Common myeloid progenitor, CD34-positive (primary cell): Measurements from ENCODE around the gene AGT.
"Not testable (repeated sequence)": the region's sequence is repeated elsewhere in the genome, so short reads cannot be mapped to it uniquely, and the experiment has no call there.

ENCODE experiments used
- CTCF ChIA-PET: fragments of 350-600 bp; sonication (Branson Sonifier 250); formaldehyde crosslinking; loops from one replicate; lab custom pipeline; 2021; ENCODE audit warnings: antibody characterized with exemption; lab: Charles Lee
- POLR2A ChIA-PET: fragments of 350-600 bp; sonication (Branson Sonifier 250); formaldehyde crosslinking; loops from one replicate; lab custom pipeline; 2021; ENCODE audit warnings: antibody characterized with exemption; lab: Charles Lee
- DNase-seq, 3 donors: peaks; one replicate each; pipeline versions ENCODE4 v3.0.0 to v3.0.0-alpha.2; 2013
- H3K27ac ChIP-seq, 2 experiments: 1 replicate in 1 of 2; 2 replicates in 1 of 2; pipeline ENCODE4 v1.7.0; 2013; ENCODE audit warnings: inconsistent platforms in 2 of 2, low read length in 2 of 2, mild to moderate bottlenecking in 2 of 2, low read depth in 1 of 2, moderate library complexity in 1 of 2; ENCODE audit not compliant: severe bottlenecking in 2 of 2, insufficient read depth in 1 of 2, poor library complexity in 1 of 2
- H3K27me3 ChIP-seq, 5 experiments: replicated peaks in 2 of 5; 1 replicate in 3 of 5; 2 replicates in 2 of 5; pipeline versions ENCODE4 v1.6.1 to v1.7.0; 2013; ENCODE audit warnings: low read length in 4 of 5, mild to moderate bottlenecking in 2 of 5, moderate library complexity in 2 of 5, inconsistent platforms in 1 of 5; ENCODE audit not compliant: insufficient read depth in 5 of 5, control insufficient read depth in 4 of 5
- H3K36me3 ChIP-seq, 4 experiments: 1 replicate in 2 of 4; 2 replicates in 2 of 4; pipeline versions ENCODE4 v1.6.1 to v1.7.0; 2013; ENCODE audit warnings: low read length in 3 of 4, control low read depth in 1 of 4, mild to moderate bottlenecking in 1 of 4; ENCODE audit not compliant: control insufficient read depth in 4 of 4, insufficient read depth in 4 of 4
- H3K4me1 ChIP-seq, 4 experiments: 1 replicate in 3 of 4; 2 replicates in 1 of 4; pipeline versions ENCODE4 v1.6.1 to v1.7.1; 2013; ENCODE audit warnings: low read length in 3 of 4, mild to moderate bottlenecking in 3 of 4, control low read depth in 1 of 4, inconsistent platforms in 1 of 4, moderate library complexity in 1 of 4; ENCODE audit not compliant: control insufficient read depth in 4 of 4, insufficient read depth in 4 of 4; ENCODE audit errors: control extremely low read depth in 1 of 4
- H3K4me3 ChIP-seq, 7 experiments: 1 replicate in 4 of 7; 2 replicates in 3 of 7; pipeline versions ENCODE4 v1.5.1 to v1.7.0; 2013; ENCODE audit warnings: mild to moderate bottlenecking in 7 of 7, low read length in 6 of 7, moderate library complexity in 6 of 7, inconsistent platforms in 2 of 7, low read depth in 2 of 7, control low read depth in 1 of 7; ENCODE audit not compliant: insufficient read depth in 4 of 7, control insufficient read depth in 1 of 7; ENCODE audit errors: extremely low read depth in 1 of 7
- H3K9me3 ChIP-seq, 5 experiments: 1 replicate in 4 of 5; 2 replicates in 1 of 5; pipeline versions ENCODE4 v1.6.1 to v1.7.1; 2013; ENCODE audit warnings: low read length in 4 of 5, mild to moderate bottlenecking in 2 of 5, inconsistent platforms in 1 of 5, low read depth in 1 of 5, moderate library complexity in 1 of 5; ENCODE audit not compliant: control insufficient read depth in 4 of 5, insufficient read depth in 2 of 5; ENCODE audit errors: control extremely low read depth in 1 of 5
- WGBS: methylation state at CpG from one replicate; pipeline ENCODE4 v1.1.5; 2013; ENCODE audit not compliant: insufficient coverage; 5-methylcytosine and 5-hydroxymethylcytosine counted together

The AGT gene

DNA sequence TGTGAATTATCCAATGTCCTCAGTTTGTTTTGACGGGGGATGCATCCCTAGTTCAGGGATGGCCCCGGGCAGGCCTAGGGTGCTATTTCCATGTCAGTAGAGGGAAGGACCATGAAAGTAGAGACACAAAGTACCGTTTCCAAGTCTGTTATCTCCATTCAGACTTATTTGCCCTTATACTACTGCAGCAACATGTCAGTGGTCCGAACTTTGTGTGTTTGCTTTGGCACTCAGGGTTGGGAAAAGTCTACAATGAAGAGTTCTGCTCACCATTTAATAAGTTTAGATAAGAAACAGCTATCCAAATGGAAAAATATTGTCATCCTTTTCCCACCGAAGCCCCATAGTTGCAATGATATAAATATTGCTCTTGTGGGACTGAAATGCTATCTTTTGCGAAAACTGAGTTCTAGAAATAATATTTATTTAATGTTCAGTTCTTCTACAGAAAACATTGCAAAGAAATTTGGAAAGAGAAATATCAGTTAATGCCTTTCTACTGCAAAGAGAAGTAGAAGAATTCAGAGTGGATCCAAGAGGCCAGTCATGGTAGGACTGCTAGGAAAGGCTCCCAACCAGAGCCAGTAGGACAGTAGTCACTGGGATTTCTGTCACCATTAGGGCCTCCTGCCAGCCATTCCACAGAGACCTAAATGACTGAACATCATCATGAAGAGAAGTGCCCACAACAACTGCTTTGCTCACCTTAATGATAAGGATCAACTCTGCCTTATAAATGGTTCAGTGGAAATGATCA, 11.5 kb upstream of the AGT start:
- Histone ChIP-seq H3K4me3 (no peak overlapping the region), H3K27ac (no peak overlapping the region), H3K36me3 (no peaks in the 10 kb centered on the region), H3K4me1 (no peaks in the 10 kb centered on the region), H3K9me3 (peaks cover 0 to 8% (median 4%) of the 10 kb centered on the region in 5 experiments), H3K27me3 (peaks cover 0 to 3% (median 2%) of the 10 kb centered on the region in 5 experiments)
- ChIA-PET POLR2A (no interaction called here), CTCF (interaction anchor here (0.6 kb wide), 1 partner anchor 92 kb away, joined by 3 read pairs; no protein-coding TSS in a partner anchor)
- WGBS, result 100% methylated on average over 2 of the region's 6 CpGs
- DNase-seq, result no peak

DNA sequence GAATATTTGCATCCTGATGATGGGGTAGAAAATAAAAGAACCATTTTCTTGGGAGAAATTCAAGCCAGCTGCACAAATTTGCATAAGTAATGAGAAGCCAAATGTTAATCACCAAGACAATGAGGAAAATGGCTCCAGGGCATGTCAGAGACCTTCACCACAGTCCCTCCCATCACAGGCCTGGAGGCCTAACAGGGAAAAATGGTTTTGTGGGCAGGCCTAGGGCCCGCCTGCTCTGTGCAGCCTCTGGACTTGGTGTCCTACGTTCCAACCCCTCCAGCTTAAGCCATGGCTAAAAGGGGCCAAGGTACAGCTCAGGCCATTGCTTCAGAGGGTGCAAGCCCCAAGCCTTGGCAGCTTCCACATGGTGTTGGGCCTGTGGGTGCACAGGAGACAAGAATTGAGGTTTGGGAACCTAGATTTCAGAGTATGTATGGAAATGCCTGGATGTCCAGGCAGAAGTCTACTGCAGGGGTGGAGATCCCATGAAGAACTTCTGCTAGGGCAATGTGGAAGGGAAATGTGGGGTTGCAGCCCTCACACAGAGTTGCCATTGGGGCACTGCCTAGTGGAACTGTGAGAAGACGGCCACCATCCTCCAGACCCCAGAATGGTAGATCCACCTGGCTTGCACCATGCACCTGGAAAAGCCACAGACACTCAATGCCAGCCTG, 8.1 kb upstream of the AGT start:
- H3K27ac ChIP-seq, POLR2A ChIA-PET, H3K4me1 ChIP-seq, DNase-seq, H3K36me3 ChIP-seq, H3K4me3 ChIP-seq, CTCF ChIA-PET, H3K27me3 ChIP-seq, H3K9me3 ChIP-seq: not testable (repeated sequence)
- 100% methylated on average over 1 of the region's 3 CpGs for WGBS

DNA sequence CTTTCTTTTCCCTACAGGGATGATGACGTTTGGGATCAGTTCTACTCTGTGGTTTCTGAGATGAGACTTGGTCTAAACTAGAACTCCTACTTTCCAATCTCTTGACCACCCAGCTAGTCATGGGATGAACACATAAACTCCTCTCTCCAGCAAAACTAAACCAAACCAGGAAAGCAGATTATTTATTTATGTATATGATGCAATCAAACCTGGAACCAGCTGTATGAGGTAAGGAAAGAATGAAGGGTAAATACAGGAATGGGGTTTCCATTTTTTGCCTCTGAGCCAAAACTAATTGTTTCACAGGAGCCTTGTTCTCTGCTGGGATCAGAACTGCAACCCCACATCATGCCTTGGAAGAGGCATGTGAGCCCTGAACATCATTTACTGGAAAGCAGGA, 3.3 kb upstream of the AGT start:
- Histone ChIP-seq H3K27ac (no peak overlapping the region), H3K27me3 (peaks cover 0 to 8% (median 2%) of the 10 kb centered on the region in 5 experiments), H3K9me3 (peaks cover 0 to 6% (median 4%) of the 10 kb centered on the region in 5 experiments), H3K36me3 (no peaks in the 10 kb centered on the region), H3K4me1 (peaks cover 0 to 8% (median 0%) of the 10 kb centered on the region in 4 experiments), H3K4me3 (no peak overlapping the region)
- DNase-seq, result no peak
- ChIA-PET CTCF (interaction anchor here (1.1 kb wide), 1 partner anchor 12 kb away, joined by 3 read pairs; no protein-coding TSS in a partner anchor), POLR2A (no interaction called here)
- 60% methylated on average over 1 of the region's 1 CpG for WGBS

DNA sequence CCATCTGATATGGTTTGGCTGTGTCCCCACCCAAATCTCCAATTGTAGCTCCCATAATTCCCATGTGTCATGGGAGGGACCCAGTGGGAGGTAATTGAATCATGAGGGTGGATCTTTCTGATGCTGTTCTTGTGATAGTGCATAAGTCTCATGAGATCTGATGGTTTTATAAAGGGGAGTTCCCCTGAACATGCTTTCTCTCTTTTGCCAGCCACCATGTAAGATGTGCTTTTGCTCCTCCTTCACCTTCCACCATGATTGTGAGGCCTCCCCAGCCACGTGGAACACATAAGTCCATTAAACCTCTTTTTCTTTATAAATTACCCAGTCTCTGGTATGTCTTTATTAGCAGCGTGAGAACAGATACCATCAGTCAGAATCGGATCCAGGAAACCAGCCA, 2.5 kb upstream of the AGT start:
- CTCF ChIA-PET, result interaction anchor here (1.1 kb wide), 1 partner anchor 12 kb away, joined by 3 read pairs; no protein-coding TSS in a partner anchor
- H3K36me3 ChIP-seq, DNase-seq, H3K4me1 ChIP-seq, H3K4me3 ChIP-seq, POLR2A ChIA-PET, H3K27ac ChIP-seq, H3K27me3 ChIP-seq, H3K9me3 ChIP-seq: not testable (repeated sequence)
- 83% methylated on average over 2 of the region's 3 CpGs for WGBS

DNA sequence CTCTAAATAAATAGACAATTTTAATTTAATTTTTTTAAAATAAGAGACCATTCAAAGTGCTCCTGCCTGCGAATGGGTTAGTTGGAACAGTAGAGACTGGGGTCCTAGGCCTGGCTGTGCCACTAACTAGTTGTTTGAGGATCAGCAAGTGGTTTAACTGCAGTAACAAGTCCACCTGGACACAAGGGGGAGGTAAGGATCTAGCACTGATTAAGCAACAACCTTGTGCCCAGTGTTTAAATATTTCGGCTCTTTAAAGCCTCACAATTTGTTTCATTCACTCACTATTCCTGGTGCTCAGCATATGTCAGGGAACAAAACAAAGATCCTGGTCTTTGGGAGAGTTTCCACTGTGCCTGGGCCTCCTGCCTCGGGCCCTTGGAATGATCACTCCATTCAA, 1.6 kb upstream of the AGT start:
- CTCF ChIA-PET, result no interaction called here
- Histone ChIP-seq H3K27ac (no peak overlapping the region), H3K36me3 (no peaks in the 10 kb centered on the region), H3K4me1 (peaks cover 0 to 8% (median 0%) of the 10 kb centered on the region in 4 experiments), H3K9me3 (peaks cover 0 to 6% (median 2%) of the 10 kb centered on the region in 5 experiments), H3K4me3 (no peak overlapping the region), H3K27me3 (peaks cover 0 to 8% (median 2%) of the 10 kb centered on the region in 5 experiments)
- WGBS, result 100% methylated on average over 2 of the region's 3 CpGs
- no peak for DNase-seq
- POLR2A ChIA-PET, result no interaction called here

DNA sequence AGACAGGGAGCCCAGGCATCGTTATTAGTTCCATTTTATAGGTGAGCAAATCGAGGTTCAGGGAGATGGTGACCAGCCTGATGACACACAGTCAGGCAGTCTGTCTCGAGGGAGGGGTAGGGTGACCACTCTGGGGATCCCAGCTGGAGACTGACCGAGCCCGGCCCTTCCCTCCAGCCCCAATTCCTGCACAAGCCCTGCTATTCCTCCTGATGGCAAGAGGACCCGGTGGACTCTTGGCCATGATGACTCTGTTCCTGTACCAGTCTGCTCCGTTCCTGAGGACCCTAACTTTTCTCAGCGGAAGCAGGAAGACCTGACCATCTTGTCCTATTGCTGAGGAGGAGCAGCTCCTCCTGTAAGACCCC, 391 bp downstream of the AGT start:
- H3K36me3 ChIP-seq, result no peaks in the 10 kb centered on the region
- peaks cover 0 to 8% (median 2%) of the 10 kb centered on the region in 5 experiments for H3K27me3 ChIP-seq
- WGBS, result 84% methylated on average over 6 of the region's 8 CpGs
- peaks cover 0 to 11% (median 0%) of the 10 kb centered on the region in 4 experiments for H3K4me1 ChIP-seq
- no peak overlapping the region for H3K4me3 ChIP-seq
- POLR2A ChIA-PET, result interaction anchor here (0.5 kb wide), 1 partner anchor 356 kb away, joined by 4 read pairs; no protein-coding TSS in a partner anchor
- DNase-seq, result no peak
- H3K9me3 ChIP-seq, result peaks cover 0 to 6% (median 2%) of the 10 kb centered on the region in 5 experiments
- CTCF ChIA-PET, result no interaction called here
- H3K27ac ChIP-seq, result no peak overlapping the region

DNA sequence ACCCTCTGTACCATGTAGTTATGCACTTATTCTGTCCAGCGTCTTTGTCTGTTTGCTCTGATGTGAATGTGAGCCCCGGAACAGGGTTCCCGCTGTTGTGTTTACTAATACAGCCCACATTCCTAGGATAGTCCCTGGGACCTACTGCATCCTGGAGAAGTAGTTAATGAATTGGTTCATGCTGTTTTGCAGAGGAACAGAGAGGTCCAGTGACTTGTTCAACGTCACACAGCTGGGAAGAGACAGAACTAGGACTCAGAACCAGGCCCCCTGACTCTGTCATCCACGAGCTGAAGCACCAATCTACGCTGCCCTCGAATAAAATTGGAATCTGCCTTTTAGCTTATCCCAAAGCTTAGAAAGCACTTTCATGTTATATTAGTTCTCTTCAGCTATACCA, 784 bp downstream of the AGT start:
- Histone ChIP-seq H3K4me3 (no peak overlapping the region), H3K36me3 (no peaks in the 10 kb centered on the region), H3K27ac (no peak overlapping the region), H3K9me3 (peaks cover 0 to 6% (median 2%) of the 10 kb centered on the region in 5 experiments), H3K4me1 (peaks cover 0 to 13% (median 2%) of the 10 kb centered on the region in 4 experiments), H3K27me3 (peaks cover 0 to 8% (median 2%) of the 10 kb centered on the region in 5 experiments)
- ChIA-PET POLR2A (no interaction called here), CTCF (no interaction called here)
- DNase-seq, result no peak
- WGBS, result 100% methylated on average over 3 of the region's 7 CpGs
